GM12872 (cell line): ENCODE data around the gene EEF1E1.
A peak's percentile ranks its signal among the peaks of the same experiment; 100 is the strongest.

Experiments
- TF ChIP-seq, protein P1 (sequence below): IDR thresholded peaks from 3 replicates; pipeline ENCODE4 v1.5.1; 2011; ENCODE audit warnings: low read depth, mild to moderate bottlenecking, low read length, moderate library complexity; ENCODE audit not compliant: insufficient read depth

The EEF1E1 gene

GRCh38 chr6:8070718-8071117 lies 31.6 kb downstream of the EEF1E1 start:
- TF ChIP-seq, protein P1, sequence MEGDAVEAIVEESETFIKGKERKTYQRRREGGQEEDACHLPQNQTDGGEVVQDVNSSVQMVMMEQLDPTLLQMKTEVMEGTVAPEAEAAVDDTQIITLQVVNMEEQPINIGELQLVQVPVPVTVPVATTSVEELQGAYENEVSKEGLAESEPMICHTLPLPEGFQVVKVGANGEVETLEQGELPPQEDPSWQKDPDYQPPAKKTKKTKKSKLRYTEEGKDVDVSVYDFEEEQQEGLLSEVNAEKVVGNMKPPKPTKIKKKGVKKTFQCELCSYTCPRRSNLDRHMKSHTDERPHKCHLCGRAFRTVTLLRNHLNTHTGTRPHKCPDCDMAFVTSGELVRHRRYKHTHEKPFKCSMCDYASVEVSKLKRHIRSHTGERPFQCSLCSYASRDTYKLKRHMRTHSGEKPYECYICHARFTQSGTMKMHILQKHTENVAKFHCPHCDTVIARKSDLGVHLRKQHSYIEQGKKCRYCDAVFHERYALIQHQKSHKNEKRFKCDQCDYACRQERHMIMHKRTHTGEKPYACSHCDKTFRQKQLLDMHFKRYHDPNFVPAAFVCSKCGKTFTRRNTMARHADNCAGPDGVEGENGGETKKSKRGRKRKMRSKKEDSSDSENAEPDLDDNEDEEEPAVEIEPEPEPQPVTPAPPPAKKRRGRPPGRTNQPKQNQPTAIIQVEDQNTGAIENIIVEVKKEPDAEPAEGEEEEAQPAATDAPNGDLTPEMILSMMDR: no peak

DNA sequence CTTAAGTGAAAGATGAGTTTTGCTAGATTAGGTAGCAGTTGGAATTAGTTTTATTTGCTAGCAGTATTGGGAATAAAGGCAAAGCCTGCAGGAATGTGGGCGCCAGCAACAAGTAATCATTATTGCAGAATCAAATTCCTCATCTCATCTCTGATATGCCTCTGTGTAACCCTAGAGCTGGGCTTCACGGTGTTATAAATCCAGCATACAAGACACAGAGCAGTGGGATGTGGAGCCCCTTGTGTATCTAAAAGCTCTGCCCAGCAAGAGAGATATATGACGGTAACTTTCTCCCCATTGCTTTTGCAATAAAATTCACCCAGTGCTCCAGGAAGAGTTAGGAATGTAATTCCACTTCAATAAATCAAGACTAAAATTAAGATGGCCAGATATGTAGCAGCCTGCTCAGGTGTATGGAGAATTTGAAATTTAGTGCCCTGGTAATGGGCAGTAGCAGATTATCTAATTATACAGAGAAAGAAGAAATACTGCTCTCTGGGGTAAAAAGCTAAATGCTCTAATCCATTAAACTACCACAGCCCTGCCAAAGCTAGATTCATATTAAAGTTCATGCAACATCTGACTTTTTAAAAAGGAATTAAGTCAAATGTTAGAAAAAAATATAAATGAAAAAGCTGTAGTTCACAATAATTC lies 32.6 kb downstream of the EEF1E1 start:
- TF ChIP-seq, protein P1: no peak

GRCh38 chr6:8069151-8069550 lies 33.2 kb downstream of the EEF1E1 start:
- TF ChIP-seq, protein P1: no peak

- TF ChIP-seq, protein P1: peak; percentile 34
These were observed 36.2 kb downstream of the EEF1E1 start for GRCh38 chr6:8066108-8066507.

DNA sequence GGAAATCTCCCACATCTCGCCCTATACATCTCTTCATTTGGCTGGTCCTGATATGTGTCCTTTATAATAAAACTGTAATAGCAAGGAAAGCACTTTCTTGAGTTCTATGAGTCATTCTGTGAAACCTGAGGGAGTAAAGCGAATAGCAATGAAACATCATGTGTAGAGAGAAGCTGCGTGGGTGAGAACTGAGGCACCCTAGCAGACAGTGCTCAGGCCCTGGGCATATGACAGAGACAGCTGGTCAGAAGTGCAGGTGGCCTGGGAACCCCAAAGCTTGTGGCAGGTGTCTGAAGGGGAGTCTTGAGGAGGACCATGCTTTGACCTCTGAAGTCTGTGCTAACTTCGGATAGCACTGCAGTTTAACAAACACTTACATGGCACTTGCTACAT lies 36.8 kb downstream of the EEF1E1 start:
- TF ChIP-seq, protein P1: no peak

DNA sequence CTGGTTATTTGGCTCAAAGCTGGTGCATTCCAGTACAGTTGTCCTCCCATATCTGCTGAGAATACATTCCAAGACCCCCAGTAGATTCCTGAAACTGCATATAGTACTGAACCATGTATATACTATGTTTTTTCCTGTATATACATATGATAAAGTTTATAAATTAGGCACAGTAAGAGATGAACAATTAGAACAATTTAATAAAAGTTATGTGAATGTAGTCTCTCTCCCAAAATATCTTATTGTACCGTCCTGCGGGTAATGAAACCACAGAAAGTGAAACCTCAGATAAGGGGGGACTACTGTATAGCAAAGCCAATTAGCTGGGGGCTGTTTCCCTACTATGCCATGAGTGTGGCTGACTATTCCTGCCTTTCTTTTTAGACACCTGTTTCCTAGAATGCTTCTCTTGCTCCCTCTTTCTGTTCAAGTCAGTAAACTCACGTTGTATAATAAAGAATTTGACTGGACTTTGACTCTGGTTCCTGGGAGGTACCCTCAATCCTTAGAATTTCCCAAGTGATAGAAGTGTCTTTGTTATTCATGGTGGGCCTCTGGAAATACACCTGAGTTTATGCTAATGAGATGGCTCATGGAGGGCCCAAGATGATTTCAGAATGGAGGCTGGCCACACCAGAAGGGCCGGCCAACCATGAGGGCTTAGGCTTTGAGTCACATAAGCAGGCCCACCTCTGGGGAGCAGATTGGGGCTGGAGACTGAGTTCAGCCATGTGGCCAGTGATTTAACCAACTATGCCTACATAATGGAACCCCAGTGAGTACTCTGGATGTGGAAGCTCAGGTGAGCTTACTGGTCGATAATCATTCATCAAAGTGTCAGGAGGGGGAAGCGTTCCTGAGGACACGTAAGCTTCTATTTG lies 37.5 kb downstream of the EEF1E1 start:
- TF ChIP-seq, protein P1: no peak

DNA sequence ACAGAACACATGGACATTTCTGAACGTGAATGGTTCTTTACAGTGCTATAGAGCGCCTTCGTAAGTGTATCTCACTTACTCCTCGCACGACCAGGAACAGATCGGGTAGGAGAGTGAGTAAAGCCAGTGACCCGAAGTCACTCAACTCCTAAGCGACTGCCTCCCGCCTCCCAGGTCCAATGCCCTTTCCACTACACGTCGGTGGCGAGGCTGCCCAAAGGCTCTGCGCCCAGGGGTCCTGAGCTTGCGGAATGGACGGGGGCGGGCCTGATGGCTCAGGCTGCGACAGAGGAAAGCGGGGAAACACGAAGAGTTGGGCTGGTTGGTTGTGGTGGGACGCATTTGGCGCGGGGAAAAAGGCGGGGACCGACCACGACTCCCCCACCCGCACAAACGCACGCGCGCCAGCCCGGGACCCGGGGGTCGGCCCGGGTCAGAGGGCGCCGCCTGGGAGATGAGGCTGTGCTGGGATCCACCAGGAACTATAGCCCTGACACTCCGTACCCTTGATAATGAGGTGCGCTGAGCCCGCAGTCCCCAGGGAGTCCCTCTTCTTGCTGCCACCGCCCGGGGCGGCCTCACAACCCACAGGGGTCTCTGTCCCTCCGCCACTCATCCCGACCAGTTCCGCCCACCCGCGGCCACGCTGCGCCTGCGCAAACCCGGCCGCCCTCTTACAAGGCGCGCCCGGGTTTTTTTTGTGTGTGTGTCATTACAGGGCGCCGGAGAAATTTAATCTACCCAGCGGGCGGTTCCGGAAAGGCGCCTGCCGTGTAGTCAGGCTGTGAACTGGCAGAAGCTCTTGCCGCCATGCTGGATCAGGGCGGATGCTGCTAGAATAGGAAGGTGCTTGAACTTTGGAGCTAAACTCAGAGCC lies 38.3 kb downstream of the EEF1E1 start, which contains the start of gene BLOC1S5:
BLOC1S5 (minus strand) TSS at position 629 of the 877 bp plus-strand sequence; CDS start at position 616, 13 bp downstream.
- TF ChIP-seq, protein P1: no peak
